PFSK-1 (cell line): ENCODE results near the gene GABARAP.
A peak's percentile ranks its signal among the peaks of the same experiment; 100 is the strongest.

ENCODE experiments used
- FOXP2 ChIP-seq: optimal IDR thresholded peaks from 2 replicates; pipeline ENCODE3; 2011; ENCODE audit warnings: borderline replicate concordance, control low read depth, inconsistent platforms; ENCODE audit not compliant: insufficient read depth; ENCODE audit errors: extremely low read length, extremely low read depth
- POLR2AphosphoS5 ChIP-seq: IDR thresholded peaks from 2 replicates; pipeline ENCODE4 v1.6.1; 2012; ENCODE audit warnings: low read depth, mild to moderate bottlenecking, control low read depth, low read length, moderate library complexity
- TAF1 ChIP-seq: IDR thresholded peaks from 2 replicates; pipeline ENCODE4 v1.6.1; 2012; ENCODE audit warnings: low read length, control low read depth, borderline replicate concordance; ENCODE audit not compliant: insufficient read depth
- TF ChIP-seq, protein P1 (sequence below), 2 experiments: IDR thresholded peaks; 2 replicates each; pipeline versions ENCODE4 v1.6.1 to v1.8.0; 2011 to 2012; ENCODE audit warnings: low read depth in 2 of 2, low read length in 2 of 2, control low read depth in 1 of 2, inconsistent platforms in 1 of 2, mild to moderate bottlenecking in 1 of 2, moderate library complexity in 1 of 2; ENCODE audit not compliant: insufficient read depth in 1 of 2

- TF ChIP-seq, protein P1, sequence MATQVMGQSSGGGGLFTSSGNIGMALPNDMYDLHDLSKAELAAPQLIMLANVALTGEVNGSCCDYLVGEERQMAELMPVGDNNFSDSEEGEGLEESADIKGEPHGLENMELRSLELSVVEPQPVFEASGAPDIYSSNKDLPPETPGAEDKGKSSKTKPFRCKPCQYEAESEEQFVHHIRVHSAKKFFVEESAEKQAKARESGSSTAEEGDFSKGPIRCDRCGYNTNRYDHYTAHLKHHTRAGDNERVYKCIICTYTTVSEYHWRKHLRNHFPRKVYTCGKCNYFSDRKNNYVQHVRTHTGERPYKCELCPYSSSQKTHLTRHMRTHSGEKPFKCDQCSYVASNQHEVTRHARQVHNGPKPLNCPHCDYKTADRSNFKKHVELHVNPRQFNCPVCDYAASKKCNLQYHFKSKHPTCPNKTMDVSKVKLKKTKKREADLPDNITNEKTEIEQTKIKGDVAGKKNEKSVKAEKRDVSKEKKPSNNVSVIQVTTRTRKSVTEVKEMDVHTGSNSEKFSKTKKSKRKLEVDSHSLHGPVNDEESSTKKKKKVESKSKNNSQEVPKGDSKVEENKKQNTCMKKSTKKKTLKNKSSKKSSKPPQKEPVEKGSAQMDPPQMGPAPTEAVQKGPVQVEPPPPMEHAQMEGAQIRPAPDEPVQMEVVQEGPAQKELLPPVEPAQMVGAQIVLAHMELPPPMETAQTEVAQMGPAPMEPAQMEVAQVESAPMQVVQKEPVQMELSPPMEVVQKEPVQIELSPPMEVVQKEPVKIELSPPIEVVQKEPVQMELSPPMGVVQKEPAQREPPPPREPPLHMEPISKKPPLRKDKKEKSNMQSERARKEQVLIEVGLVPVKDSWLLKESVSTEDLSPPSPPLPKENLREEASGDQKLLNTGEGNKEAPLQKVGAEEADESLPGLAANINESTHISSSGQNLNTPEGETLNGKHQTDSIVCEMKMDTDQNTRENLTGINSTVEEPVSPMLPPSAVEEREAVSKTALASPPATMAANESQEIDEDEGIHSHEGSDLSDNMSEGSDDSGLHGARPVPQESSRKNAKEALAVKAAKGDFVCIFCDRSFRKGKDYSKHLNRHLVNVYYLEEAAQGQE (IDR thresholded peaks at IDR 0.05; ENCODE audit: insufficient read depth in 1 of 2, low read depth in 2 of 2, low read length in 2 of 2): no peak
- TF ChIP-seq POLR2AphosphoS5 (peak; percentile 42; the same call in 1 of the 2 replicates), TAF1 (no peak), FOXP2 (no peak)
These were observed 19.3 kb downstream of the GABARAP start for GRCh38 chr17:7222972-7223292.
